ENCODE results near the gene ARHGAP22. TPM values are rescaled to one million over a fixed set of nuclear protein-coding genes. Genes with fewer than 3 reads are reported as not detected.

Gene ARHGAP22
- total and polyA plus RNA-seq, 7 experiments from 2014 or later, result 0.37 to 2.9 (median 1.1) TPM; not detected in 3

- H3K4me1 Mint-ChIP-seq, result no peaks in the 10 kb centered on the region
- intact Hi-C loops (cut with micrococcal nuclease), result no loop called here
- H3K4me3 Mint-ChIP-seq, result no peak overlapping the region
- ATAC-seq (no peak), DNase-seq (no peak)
- no peak overlapping the region for H3K27ac Mint-ChIP-seq
- ChIA-PET POLR2A (no interaction called here), CTCF (no interaction called here)
- no peak overlapping the region for H3K27ac ChIP-seq (ENCODE audit: low read depth, low read length)
- no peaks in the 10 kb centered on the region for H3K4me1 ChIP-seq (ENCODE audit: control insufficient read depth in 2 of 2, insufficient read depth in 2 of 2, low read length in 2 of 2)
- H3K27me3 ChIP-seq (ENCODE audit: control insufficient read depth in 2 of 2, insufficient read depth in 2 of 2, low read length in 2 of 2), result no peaks in the 10 kb centered on the region
- no peaks in the 10 kb centered on the region for H3K36me3 ChIP-seq (ENCODE audit: control insufficient read depth in 2 of 3, insufficient read depth in 3 of 3, low read length in 3 of 3)
- H3K27me3 Mint-ChIP-seq, result peaks cover 0 to 4% (median 0%) of the 10 kb centered on the region in 5 donors
- no peaks in the 10 kb centered on the region for H3K36me3 Mint-ChIP-seq
- no peaks in the 10 kb centered on the region for H3K9me3 ChIP-seq (ENCODE audit: control insufficient read depth in 2 of 3, low read length in 3 of 3)
- no peak overlapping the region for H3K4me3 ChIP-seq (ENCODE audit: low read length)
- H3K9me3 Mint-ChIP-seq, result peaks cover 0 to 2% (median 0%) of the 10 kb centered on the region in 11 donors
Observed at GRCh38 chr10:48455055-48455391, 149.8 kb downstream of the ARHGAP22 start.

GRCh38 chr10:48454302-48455054 lies 150.4 kb downstream of the ARHGAP22 start:
- no peaks in the 10 kb centered on the region for H3K36me3 ChIP-seq (ENCODE audit: control insufficient read depth in 2 of 3, insufficient read depth in 3 of 3, low read length in 3 of 3)
- DNase-seq (no peak), ATAC-seq (no peak)
- intact Hi-C loops (cut with micrococcal nuclease), result no loop called here
- H3K4me3 ChIP-seq (ENCODE audit: low read length), result no peak overlapping the region
- peaks cover 0 to 4% (median 0%) of the 10 kb centered on the region in 5 donors for H3K27me3 Mint-ChIP-seq
- no peak overlapping the region for H3K27ac ChIP-seq (ENCODE audit: low read depth, low read length)
- no peaks in the 10 kb centered on the region for H3K9me3 ChIP-seq (ENCODE audit: control insufficient read depth in 2 of 3, low read length in 3 of 3)
- peaks cover 0 to 2% (median 0%) of the 10 kb centered on the region in 11 donors for H3K9me3 Mint-ChIP-seq
- POLR2A ChIA-PET, result no interaction called here
- H3K27ac Mint-ChIP-seq, result no peak overlapping the region
- CTCF ChIA-PET, result no interaction called here
- H3K36me3 Mint-ChIP-seq, result no peaks in the 10 kb centered on the region
- no peaks in the 10 kb centered on the region for H3K4me1 ChIP-seq (ENCODE audit: control insufficient read depth in 2 of 2, insufficient read depth in 2 of 2, low read length in 2 of 2)
- no peak overlapping the region for H3K4me3 Mint-ChIP-seq
- no peaks in the 10 kb centered on the region for H3K4me1 Mint-ChIP-seq
- no peaks in the 10 kb centered on the region for H3K27me3 ChIP-seq (ENCODE audit: control insufficient read depth in 2 of 2, insufficient read depth in 2 of 2, low read length in 2 of 2)

GRCh38 chr10:48453451-48454301 lies 151.2 kb downstream of the ARHGAP22 start:
- Histone ChIP-seq H3K4me3 (ENCODE audit: low read length) (no peak overlapping the region), H3K36me3 (ENCODE audit: control insufficient read depth in 2 of 3, insufficient read depth in 3 of 3, low read length in 3 of 3) (no peaks in the 10 kb centered on the region), H3K27ac (ENCODE audit: low read depth, low read length) (no peak overlapping the region), H3K4me1 (ENCODE audit: control insufficient read depth in 2 of 2, insufficient read depth in 2 of 2, low read length in 2 of 2) (no peaks in the 10 kb centered on the region), H3K27me3 (ENCODE audit: control insufficient read depth in 2 of 2, insufficient read depth in 2 of 2, low read length in 2 of 2) (no peaks in the 10 kb centered on the region), H3K9me3 (ENCODE audit: control insufficient read depth in 2 of 3, low read length in 3 of 3) (no peaks in the 10 kb centered on the region)
- intact Hi-C loops (cut with micrococcal nuclease), result no loop called here
- H3K9me3 Mint-ChIP-seq, result peaks cover 0 to 2% (median 0%) of the 10 kb centered on the region in 11 donors
- no peak overlapping the region for H3K27ac Mint-ChIP-seq
- DNase-seq, result no peak
- no peaks in the 10 kb centered on the region for H3K4me1 Mint-ChIP-seq
- CTCF ChIA-PET, result no interaction called here
- H3K36me3 Mint-ChIP-seq, result no peaks in the 10 kb centered on the region
- POLR2A ChIA-PET, result no interaction called here
- H3K4me3 Mint-ChIP-seq, result no peak overlapping the region
- no peak for ATAC-seq
- peaks cover 0 to 8% (median 0%) of the 10 kb centered on the region in 5 donors for H3K27me3 Mint-ChIP-seq

DNA sequence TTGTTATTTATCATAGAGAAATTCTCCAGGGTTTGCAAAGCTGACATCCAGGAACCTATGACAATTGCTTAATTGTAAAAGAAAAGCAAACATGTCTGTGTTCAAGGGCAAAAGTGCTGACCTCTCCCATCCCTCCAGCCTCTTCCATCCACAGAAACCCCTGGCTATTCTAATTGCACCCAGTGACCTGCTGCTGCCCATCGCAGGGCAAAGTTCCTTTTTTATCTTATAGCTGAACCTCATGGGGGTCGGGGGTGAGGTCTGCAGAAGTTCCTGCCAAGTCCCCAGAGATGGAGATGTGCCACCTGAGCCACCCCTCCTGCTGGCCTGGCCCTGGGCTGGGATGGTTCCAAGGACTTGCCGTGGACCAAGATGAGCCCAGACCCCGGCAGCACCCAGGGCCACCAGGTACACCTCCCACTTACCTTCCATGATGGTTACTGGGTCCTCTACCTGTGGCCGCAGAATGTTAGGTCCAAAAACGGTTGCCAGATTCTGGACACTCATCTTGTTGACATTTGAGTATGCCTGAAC lies 151.9 kb downstream of the ARHGAP22 start:
- Histone ChIP-seq H3K9me3 (ENCODE audit: control insufficient read depth in 2 of 3, low read length in 3 of 3) (no peaks in the 10 kb centered on the region), H3K27ac (ENCODE audit: low read depth, low read length) (no peak overlapping the region), H3K4me1 (ENCODE audit: control insufficient read depth in 2 of 2, insufficient read depth in 2 of 2, low read length in 2 of 2) (no peaks in the 10 kb centered on the region), H3K4me3 (ENCODE audit: low read length) (no peak overlapping the region), H3K27me3 (ENCODE audit: control insufficient read depth in 2 of 2, insufficient read depth in 2 of 2, low read length in 2 of 2) (no peaks in the 10 kb centered on the region), H3K36me3 (ENCODE audit: control insufficient read depth in 2 of 3, insufficient read depth in 3 of 3, low read length in 3 of 3) (no peaks in the 10 kb centered on the region)
- intact Hi-C loops (cut with micrococcal nuclease), result no loop called here
- no peak for DNase-seq
- ChIA-PET CTCF (no interaction called here), POLR2A (no interaction called here)
- ATAC-seq, result no peak
- H3K36me3 Mint-ChIP-seq, result no peaks in the 10 kb centered on the region
- H3K27me3 Mint-ChIP-seq, result peaks cover 0 to 8% (median 0%) of the 10 kb centered on the region in 5 donors
- no peak overlapping the region for H3K4me3 Mint-ChIP-seq
- H3K9me3 Mint-ChIP-seq, result peaks cover 0 to 2% (median 0%) of the 10 kb centered on the region in 11 donors
- H3K4me1 Mint-ChIP-seq, result no peaks in the 10 kb centered on the region
- H3K27ac Mint-ChIP-seq, result no peak overlapping the region

DNA sequence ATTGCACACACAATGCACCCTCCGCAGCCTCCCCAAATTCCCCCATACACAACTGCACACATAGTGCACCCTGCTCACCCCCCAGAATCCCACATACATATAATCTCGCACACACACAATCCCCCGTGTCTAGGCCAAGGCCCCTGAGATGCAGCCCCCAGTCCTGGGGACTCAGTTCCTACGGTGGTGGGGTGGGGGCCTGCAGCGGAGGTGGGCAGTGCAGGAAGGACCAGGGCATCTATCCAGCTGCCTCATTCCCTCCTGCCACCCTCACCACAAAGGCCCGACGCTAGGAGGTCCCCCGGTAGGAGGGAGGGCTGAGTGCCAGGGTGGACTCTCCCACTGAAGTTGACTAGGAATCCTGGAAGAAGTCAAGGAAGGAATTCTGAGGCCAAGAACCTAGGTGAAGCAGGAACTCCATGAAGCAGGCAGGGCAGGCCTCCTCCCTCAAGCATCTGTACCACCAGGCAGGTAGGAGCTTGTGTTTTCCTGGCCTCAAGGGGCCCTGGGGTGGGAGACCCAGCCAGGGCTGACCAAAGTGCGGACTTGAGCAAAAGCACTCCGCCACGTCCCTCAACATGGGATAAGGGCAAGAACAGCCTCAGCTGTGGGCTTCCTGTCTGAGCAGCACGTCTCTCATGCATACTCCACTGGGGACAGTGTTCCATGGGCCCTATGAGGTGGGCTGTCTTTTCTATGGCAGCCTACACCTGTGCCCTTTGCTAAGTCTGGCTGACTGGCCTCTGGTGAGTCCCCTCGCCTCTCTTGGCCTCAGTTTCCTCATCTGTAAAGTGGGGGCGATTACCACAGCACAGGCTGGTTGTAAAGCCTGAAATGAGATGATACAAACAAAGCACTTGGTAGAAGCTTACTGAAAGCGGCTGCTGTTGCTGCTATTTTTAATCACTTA lies 152.6 kb downstream of the ARHGAP22 start:
- ChIA-PET CTCF (no interaction called here), POLR2A (no interaction called here)
- H3K9me3 ChIP-seq (ENCODE audit: control insufficient read depth in 2 of 3, low read length in 3 of 3), result no peaks in the 10 kb centered on the region
- ATAC-seq (no peak), DNase-seq (no peak)
- H3K4me1 ChIP-seq (ENCODE audit: control insufficient read depth in 2 of 2, insufficient read depth in 2 of 2, low read length in 2 of 2), result no peaks in the 10 kb centered on the region
- no peaks in the 10 kb centered on the region for H3K4me1 Mint-ChIP-seq
- H3K27ac ChIP-seq (ENCODE audit: low read depth, low read length), result no peak overlapping the region
- no peak overlapping the region for H3K4me3 Mint-ChIP-seq
- no peak overlapping the region for H3K27ac Mint-ChIP-seq
- peaks cover 0 to 8% (median 0%) of the 10 kb centered on the region in 5 donors for H3K27me3 Mint-ChIP-seq
- H3K36me3 Mint-ChIP-seq, result no peaks in the 10 kb centered on the region
- H3K27me3 ChIP-seq (ENCODE audit: control insufficient read depth in 2 of 2, insufficient read depth in 2 of 2, low read length in 2 of 2), result no peaks in the 10 kb centered on the region
- H3K36me3 ChIP-seq (ENCODE audit: control insufficient read depth in 2 of 3, insufficient read depth in 3 of 3, low read length in 3 of 3), result no peaks in the 10 kb centered on the region
- intact Hi-C loops (cut with micrococcal nuclease), result no loop called here
- H3K9me3 Mint-ChIP-seq, result peaks cover 0 to 2% (median 0%) of the 10 kb centered on the region in 11 donors
- H3K4me3 ChIP-seq (ENCODE audit: low read length), result no peak overlapping the region

DNA sequence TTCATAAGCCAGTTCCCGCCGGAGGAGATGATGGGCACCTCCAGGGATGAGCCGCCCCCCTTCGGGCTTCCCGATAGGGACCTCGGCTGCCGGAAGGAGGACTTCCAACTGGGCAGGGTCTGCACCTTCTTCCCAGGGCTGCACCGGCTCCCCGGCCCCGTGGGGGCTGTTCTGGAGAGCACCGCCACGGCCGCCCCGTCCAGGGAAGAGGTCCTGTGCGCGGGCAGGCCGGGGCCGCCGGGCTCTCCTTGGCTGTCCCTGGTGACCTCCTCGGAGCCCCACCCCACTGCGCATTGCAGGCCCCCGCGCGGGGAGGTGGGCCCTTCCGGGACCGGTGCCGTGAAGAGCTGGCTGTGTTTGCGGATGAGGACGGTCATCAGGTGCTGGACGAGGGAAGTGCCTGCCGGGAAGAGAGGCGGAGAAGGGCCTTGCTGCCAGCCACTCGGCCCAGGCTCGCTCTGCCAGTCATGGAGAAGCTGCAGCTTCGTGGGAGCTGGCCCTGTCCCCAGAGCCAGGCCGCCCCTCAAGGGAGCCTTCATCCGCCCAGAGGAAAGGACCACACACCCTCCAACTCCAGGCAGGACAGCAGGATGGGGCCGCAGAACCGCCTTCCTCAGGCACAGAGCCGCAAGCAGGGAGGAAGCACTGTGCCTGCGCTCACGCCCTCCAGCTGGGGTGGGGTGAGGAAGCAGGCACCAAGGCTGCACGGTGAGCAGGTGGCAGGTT lies 154.0 kb downstream of the ARHGAP22 start:
- ChIA-PET POLR2A (no interaction called here), CTCF (no interaction called here)
- Histone ChIP-seq H3K4me3 (ENCODE audit: low read length) (no peak overlapping the region), H3K36me3 (ENCODE audit: control insufficient read depth in 2 of 3, insufficient read depth in 3 of 3, low read length in 3 of 3) (no peaks in the 10 kb centered on the region), H3K27ac (ENCODE audit: low read depth, low read length) (no peak overlapping the region), H3K4me1 (ENCODE audit: control insufficient read depth in 2 of 2, insufficient read depth in 2 of 2, low read length in 2 of 2) (no peaks in the 10 kb centered on the region), H3K9me3 (ENCODE audit: control insufficient read depth in 2 of 3, low read length in 3 of 3) (no peaks in the 10 kb centered on the region), H3K27me3 (ENCODE audit: control insufficient read depth in 2 of 2, insufficient read depth in 2 of 2, low read length in 2 of 2) (no peaks in the 10 kb centered on the region)
- Mint-ChIP-seq H3K27me3 (peaks cover 0 to 8% (median 0%) of the 10 kb centered on the region in 5 donors), H3K36me3 (no peaks in the 10 kb centered on the region), H3K4me1 (no peaks in the 10 kb centered on the region), H3K27ac (no peak overlapping the region), H3K4me3 (no peak overlapping the region), H3K9me3 (peaks cover 0 to 2% (median 0%) of the 10 kb centered on the region in 11 donors)
- no peak for DNase-seq
- intact Hi-C loops (cut with micrococcal nuclease), result no loop called here
- no peak for ATAC-seq
